ENCODE measurements around the gene SCGB1A1.

The SCGB1A1 gene

GRCh38 chr11:62450543-62451240 lies 31.9 kb downstream of the SCGB1A1 start:
- DNase-seq (ENCODE audit: low read depth), result no peak
- no peak for TF ChIP-seq MYC (IDR thresholded peaks at IDR 0.05; ENCODE audit: low read depth, low read length)
- no peak for TF ChIP-seq POLR2A (IDR thresholded peaks at IDR 0.05; ENCODE audit: extremely low read depth, insufficient read length)
- no peak overlapping the region for H3K4me3 ChIP-seq (ENCODE audit: low read depth, low read length)

- H3K4me3 ChIP-seq (ENCODE audit: low read depth, low read length), result no peak overlapping the region
- TF ChIP-seq, protein P1, sequence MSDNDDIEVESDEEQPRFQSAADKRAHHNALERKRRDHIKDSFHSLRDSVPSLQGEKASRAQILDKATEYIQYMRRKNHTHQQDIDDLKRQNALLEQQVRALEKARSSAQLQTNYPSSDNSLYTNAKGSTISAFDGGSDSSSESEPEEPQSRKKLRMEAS (IDR thresholded peaks at IDR 0.05; ENCODE audit: low read depth, low read length), result no peak
- no peak for TF ChIP-seq POLR2A (IDR thresholded peaks at IDR 0.05; ENCODE audit: extremely low read depth, insufficient read length)
- no peak for TF ChIP-seq MYC (IDR thresholded peaks at IDR 0.05; ENCODE audit: low read depth, low read length)
- TF ChIP-seq, protein P2, sequence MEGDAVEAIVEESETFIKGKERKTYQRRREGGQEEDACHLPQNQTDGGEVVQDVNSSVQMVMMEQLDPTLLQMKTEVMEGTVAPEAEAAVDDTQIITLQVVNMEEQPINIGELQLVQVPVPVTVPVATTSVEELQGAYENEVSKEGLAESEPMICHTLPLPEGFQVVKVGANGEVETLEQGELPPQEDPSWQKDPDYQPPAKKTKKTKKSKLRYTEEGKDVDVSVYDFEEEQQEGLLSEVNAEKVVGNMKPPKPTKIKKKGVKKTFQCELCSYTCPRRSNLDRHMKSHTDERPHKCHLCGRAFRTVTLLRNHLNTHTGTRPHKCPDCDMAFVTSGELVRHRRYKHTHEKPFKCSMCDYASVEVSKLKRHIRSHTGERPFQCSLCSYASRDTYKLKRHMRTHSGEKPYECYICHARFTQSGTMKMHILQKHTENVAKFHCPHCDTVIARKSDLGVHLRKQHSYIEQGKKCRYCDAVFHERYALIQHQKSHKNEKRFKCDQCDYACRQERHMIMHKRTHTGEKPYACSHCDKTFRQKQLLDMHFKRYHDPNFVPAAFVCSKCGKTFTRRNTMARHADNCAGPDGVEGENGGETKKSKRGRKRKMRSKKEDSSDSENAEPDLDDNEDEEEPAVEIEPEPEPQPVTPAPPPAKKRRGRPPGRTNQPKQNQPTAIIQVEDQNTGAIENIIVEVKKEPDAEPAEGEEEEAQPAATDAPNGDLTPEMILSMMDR (IDR thresholded peaks at IDR 0.05; ENCODE audit: low read depth, low read length), result no peak
- no peak for DNase-seq (ENCODE audit: low read depth)
Observed at GRCh38 chr11:62451241-62451621, 32.4 kb downstream of the SCGB1A1 start.

GRCh38 chr11:62452261-62452660 lies 33.4 kb downstream of the SCGB1A1 start:
- H3K4me3 ChIP-seq (ENCODE audit: low read depth, low read length), result no peak overlapping the region
- DNase-seq (ENCODE audit: low read depth), result no peak

DNA sequence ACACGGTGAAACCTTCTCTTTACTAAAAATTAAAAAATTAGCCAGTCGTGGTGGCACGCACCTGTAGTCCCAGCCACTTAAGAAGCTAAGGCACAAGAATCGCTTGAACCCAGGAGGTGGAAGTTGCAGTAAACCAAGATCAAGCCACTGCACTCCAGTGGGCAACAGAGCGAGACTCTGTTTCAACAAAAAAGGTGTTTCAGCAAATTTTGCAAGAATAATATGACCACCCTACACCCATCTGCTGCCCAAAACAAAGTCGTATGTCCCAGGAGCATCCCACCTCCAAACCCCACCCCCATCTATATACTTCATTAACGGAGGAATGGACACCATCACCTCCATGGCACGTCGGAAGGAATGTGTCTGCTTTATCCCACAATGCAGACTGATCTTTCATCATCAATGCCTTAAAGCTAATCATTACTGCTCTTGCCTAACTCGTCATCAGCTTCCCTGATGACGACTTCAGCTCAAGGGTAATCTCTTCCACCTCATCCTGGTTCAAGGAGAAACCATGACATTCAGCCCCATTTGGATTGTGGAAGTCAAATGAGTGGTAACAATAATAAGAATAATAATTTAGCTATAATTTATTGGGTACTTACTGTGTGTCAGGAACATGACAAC lies 34.1 kb downstream of the SCGB1A1 start:
- DNase-seq (ENCODE audit: low read depth), result no peak
- H3K4me3 ChIP-seq (ENCODE audit: low read depth, low read length), result no peak overlapping the region
- TF ChIP-seq, protein P2 (IDR thresholded peaks at IDR 0.05; ENCODE audit: low read depth, low read length), result no peak
- TF ChIP-seq POLR2A (IDR thresholded peaks at IDR 0.05; ENCODE audit: extremely low read depth, insufficient read length), result no peak
- TF ChIP-seq, protein P1 (IDR thresholded peaks at IDR 0.05; ENCODE audit: low read depth, low read length), result no peak
- no peak for TF ChIP-seq MYC (IDR thresholded peaks at IDR 0.05; ENCODE audit: low read depth, low read length)

More at GRCh38 chr11:62452261-62452660, 33.4 kb downstream of the SCGB1A1 start:
- no peak for TF ChIP-seq MYC (IDR thresholded peaks at IDR 0.05; ENCODE audit: low read depth, low read length)
- TF ChIP-seq, protein P1 (IDR thresholded peaks at IDR 0.05; ENCODE audit: low read depth, low read length), result no peak
- TF ChIP-seq, protein P2 (IDR thresholded peaks at IDR 0.05; ENCODE audit: low read depth, low read length), result no peak
- no peak for TF ChIP-seq POLR2A (IDR thresholded peaks at IDR 0.05; ENCODE audit: extremely low read depth, insufficient read length)

- DNase-seq (ENCODE audit: low read depth), result no peak
- no peak overlapping the region for H3K4me3 ChIP-seq (ENCODE audit: low read depth, low read length)
- no peak for TF ChIP-seq MYC (IDR thresholded peaks at IDR 0.05; ENCODE audit: low read depth, low read length)
- TF ChIP-seq, protein P2 (IDR thresholded peaks at IDR 0.05; ENCODE audit: low read depth, low read length), result no peak
- TF ChIP-seq, protein P1 (IDR thresholded peaks at IDR 0.05; ENCODE audit: low read depth, low read length), result no peak
- TF ChIP-seq POLR2A (IDR thresholded peaks at IDR 0.05; ENCODE audit: extremely low read depth, insufficient read length), result no peak
Observed at GRCh38 chr11:62456630-62457029, 37.8 kb downstream of the SCGB1A1 start.

DNA sequence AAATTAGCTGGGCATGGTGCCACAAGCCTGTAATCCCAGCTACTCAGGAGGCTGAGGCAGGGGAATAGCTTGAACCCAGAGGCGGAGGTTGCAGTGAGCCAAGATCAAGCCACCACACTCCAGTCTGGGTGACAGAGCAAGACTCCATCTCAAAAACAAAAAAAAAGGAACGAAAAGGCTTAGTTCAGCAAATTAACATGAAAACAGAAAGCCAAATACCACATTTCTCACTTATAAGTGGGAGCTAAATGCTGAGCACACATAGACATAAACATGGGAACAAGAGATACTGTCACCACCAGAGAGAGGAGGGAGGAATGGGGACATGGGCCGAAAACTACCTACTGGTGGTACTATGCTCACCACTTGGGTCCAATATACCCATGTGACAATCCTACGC lies 38.6 kb downstream of the SCGB1A1 start:
- TF ChIP-seq POLR2A (IDR thresholded peaks at IDR 0.05; ENCODE audit: extremely low read depth, insufficient read length), result no peak
- TF ChIP-seq, protein P2 (IDR thresholded peaks at IDR 0.05; ENCODE audit: low read depth, low read length), result no peak
- no peak for TF ChIP-seq MYC (IDR thresholded peaks at IDR 0.05; ENCODE audit: low read depth, low read length)
- TF ChIP-seq, protein P1 (IDR thresholded peaks at IDR 0.05; ENCODE audit: low read depth, low read length), result no peak
- no peak overlapping the region for H3K4me3 ChIP-seq (ENCODE audit: low read depth, low read length)
- DNase-seq (ENCODE audit: low read depth), result no peak
